Spinal cord (tissue), 10 donors: Measurements from ENCODE around the gene RBP3. TPM values are rescaled to one million over a fixed set of nuclear protein-coding genes. Genes with fewer than 3 reads are reported as not detected.

ENCODE experiments used
- DNase-seq, 6 donors: peaks; one replicate each; pipeline versions ENCODE4 v3.0.0 to v3.0.0-alpha.2; 2013 to 2015; ENCODE audit warnings: low spot score in 6 of 6, low read depth in 4 of 6
- H3K27ac ChIP-seq: one replicate; pipeline ENCODE4 v1.5.1; 2013; ENCODE audit warnings: low read depth, low read length, control low read depth
- H3K27me3 ChIP-seq: one replicate; pipeline ENCODE4 v1.6.1; 2013; ENCODE audit warnings: low read length; ENCODE audit not compliant: control insufficient read depth, insufficient read depth
- H3K36me3 ChIP-seq: one replicate; pipeline ENCODE4 v1.6.1; 2013; ENCODE audit warnings: low read length; ENCODE audit not compliant: control insufficient read depth, insufficient read depth
- H3K4me1 ChIP-seq: one replicate; pipeline ENCODE4 v1.6.1; 2013; ENCODE audit warnings: low read length; ENCODE audit not compliant: control insufficient read depth, insufficient read depth
- H3K4me3 ChIP-seq: one replicate; pipeline ENCODE4 v1.5.1; 2013; ENCODE audit warnings: low read depth, low read length, control low read depth
- H3K9me3 ChIP-seq: one replicate; pipeline ENCODE4 v1.6.1; 2013; ENCODE audit warnings: low read length; ENCODE audit not compliant: control insufficient read depth, insufficient read depth
- WGBS: methylation state at CpG from one replicate; pipeline ENCODE4 v1.1.5; 2013; ENCODE audit warnings: missing lambda C conversion rate; ENCODE audit not compliant: insufficient coverage; 5-methylcytosine and 5-hydroxymethylcytosine counted together
- polyA plus RNA-seq, 2 donors: library from polyadenylated mRNA; unstranded; fragments of 120-200 nt; gene quantifications; one replicate each; pipeline ENCODE4 v1.2.1, GENCODE V29; 2013; ENCODE audit not compliant: insufficient read length in 2 of 2
- total RNA-seq, 2 donors: library from RNA; depleted of rRNA in 1 of 2; stranded (reverse); fragments of 120-200 nt in 1 of 2; fragments of >200 nt in 1 of 2; gene quantifications; one replicate each; pipeline versions ENCODE4 v1.2.3 to v1.2.4, GENCODE V29; 2013 to 2014
- donor health status: healthy.

RBP3 gene
- total and polyA plus RNA-seq, 4 donors = 0.29 to 0.41 TPM; not detected in 2

- Histone ChIP-seq H3K9me3 (no peaks in the 10 kb centered on the region), H3K4me3 (no peak overlapping the region), H3K36me3 (no peaks in the 10 kb centered on the region), H3K27me3 (no peaks in the 10 kb centered on the region), H3K27ac (peak overlapping the region; percentile 66), H3K4me1 (peaks cover 14% of the 10 kb centered on the region)
- WGBS = 77% methylated on average over 7 of the region's 10 CpGs
- DNase-seq = no peak
Observed at GRCh38 chr10:47401874-47402640, 53.9 kb downstream of the RBP3 start.

GRCh38 chr10:47402641-47403301, 54.6 kb downstream of the RBP3 start:
- no peak overlapping the region for H3K4me3 ChIP-seq
- H3K4me1 ChIP-seq = peaks cover 14% of the 10 kb centered on the region
- peak in 1 of 6 donors; percentile 35 for DNase-seq
- no peaks in the 10 kb centered on the region for H3K27me3 ChIP-seq
- H3K27ac ChIP-seq = peak overlapping the region; percentile 66
- WGBS = 49% methylated on average over 4 of the region's 4 CpGs
- no peaks in the 10 kb centered on the region for H3K9me3 ChIP-seq
- no peaks in the 10 kb centered on the region for H3K36me3 ChIP-seq

DNA sequence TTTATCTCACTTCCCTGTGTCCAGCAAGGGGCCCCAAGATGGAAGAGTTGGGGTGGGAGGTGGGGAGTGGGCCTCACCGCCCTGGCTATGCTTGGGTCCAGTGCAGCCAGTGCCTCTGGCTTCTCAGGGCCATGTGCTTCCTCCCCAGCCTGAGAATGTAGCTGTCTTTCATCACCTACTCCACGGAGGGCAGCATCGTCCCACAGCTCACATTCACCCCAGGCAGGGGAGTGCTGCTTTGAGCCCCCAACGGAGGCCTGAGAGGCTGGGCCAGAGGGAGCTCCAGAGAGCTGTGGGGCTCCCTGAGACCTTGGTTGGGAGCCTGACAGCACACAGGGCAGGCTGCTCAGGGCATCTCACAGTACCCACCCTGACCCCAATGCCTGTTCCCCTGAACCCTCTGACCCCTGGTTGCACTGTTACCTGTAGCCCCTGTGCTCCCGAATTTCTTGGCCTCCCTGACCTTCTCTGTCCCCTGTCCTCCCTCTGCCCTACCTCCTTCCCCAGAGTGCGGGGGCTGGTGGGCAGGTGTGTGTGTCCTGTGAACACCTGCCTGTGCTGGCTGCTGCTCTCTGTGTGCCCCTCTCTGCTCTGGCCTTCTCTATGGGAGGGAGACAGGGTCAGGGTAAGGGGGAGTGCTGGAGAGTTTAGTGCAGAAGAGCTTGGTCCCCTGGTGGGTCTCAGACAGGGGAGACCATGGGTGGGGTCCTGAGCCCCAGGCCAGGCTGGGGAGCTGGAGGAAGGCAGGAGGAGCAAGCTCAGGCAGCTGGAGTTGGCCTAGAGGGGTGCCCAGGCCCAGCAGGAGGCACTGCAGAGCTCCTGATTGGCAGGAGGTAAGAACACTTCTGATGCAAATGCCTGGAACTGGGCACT, 55.5 kb downstream of the RBP3 start:
- no peaks in the 10 kb centered on the region for H3K27me3 ChIP-seq
- peak overlapping the region; percentile 16 for H3K27ac ChIP-seq
- no peaks in the 10 kb centered on the region for H3K36me3 ChIP-seq
- no peak overlapping the region for H3K4me3 ChIP-seq
- WGBS = 60% methylated on average over 5 of the region's 6 CpGs
- H3K9me3 ChIP-seq = no peaks in the 10 kb centered on the region
- peaks cover 14% of the 10 kb centered on the region for H3K4me1 ChIP-seq
- DNase-seq = no peak

DNA sequence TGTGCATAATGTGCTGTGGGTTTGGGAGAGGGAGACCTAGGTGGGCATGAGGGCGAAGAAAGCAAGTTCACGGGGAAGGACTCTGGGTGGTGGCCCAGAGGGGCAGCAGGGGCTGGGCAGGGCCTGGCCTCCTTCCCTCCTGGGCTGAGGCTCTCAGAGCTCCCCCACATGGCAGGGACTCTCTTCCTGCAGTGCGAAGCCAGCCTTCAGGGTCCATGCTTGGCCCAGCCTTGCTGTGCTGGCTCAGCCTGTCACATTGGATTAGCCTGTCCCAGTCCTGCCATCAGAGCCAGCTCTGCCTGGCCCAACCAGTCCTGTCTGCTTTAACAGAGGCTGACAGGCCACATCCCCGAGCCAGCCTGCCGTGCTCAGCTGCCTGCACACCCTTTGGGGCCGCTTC, 56.3 kb downstream of the RBP3 start:
- no peak overlapping the region for H3K27ac ChIP-seq
- no peaks in the 10 kb centered on the region for H3K9me3 ChIP-seq
- no peak overlapping the region for H3K4me3 ChIP-seq
- peaks cover 20% of the 10 kb centered on the region for H3K4me1 ChIP-seq
- WGBS = 80% methylated on average over 6 of the region's 6 CpGs
- no peak for DNase-seq
- no peaks in the 10 kb centered on the region for H3K36me3 ChIP-seq
- H3K27me3 ChIP-seq = no peaks in the 10 kb centered on the region

DNA sequence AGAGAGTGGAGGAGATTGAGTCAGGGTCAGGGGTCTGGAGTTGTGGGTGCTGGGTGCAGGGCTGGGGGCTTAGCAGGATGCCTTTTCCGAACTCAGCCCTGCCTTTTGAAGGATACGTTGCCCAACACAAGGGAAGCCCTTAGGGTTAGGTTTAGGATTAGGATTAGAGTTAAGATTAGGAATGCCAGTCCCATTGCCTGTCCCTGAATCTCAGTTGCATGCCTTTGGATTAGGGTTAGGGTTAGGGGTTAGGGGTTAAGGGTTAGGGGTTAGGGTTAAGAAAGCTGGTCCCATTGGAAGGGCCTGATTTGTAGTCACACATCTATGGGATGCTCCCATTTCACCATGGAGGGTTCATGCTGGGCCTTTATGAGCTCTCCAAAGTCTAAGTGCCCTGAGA, 56.8 kb downstream of the RBP3 start:
- DNase-seq = no peak
- Histone ChIP-seq H3K36me3 (no peaks in the 10 kb centered on the region), H3K4me3 (no peak overlapping the region), H3K9me3 (no peaks in the 10 kb centered on the region), H3K27ac (no peak overlapping the region), H3K4me1 (peaks cover 21% of the 10 kb centered on the region), H3K27me3 (no peaks in the 10 kb centered on the region)
- WGBS = 92% methylated on average over 2 of the region's 2 CpGs

GRCh38 chr10:47405857-47406547, 57.8 kb downstream of the RBP3 start:
- 96% methylated on average over 9 of the region's 11 CpGs for WGBS
- no peaks in the 10 kb centered on the region for H3K9me3 ChIP-seq
- H3K4me1 ChIP-seq = peaks cover 21% of the 10 kb centered on the region
- no peaks in the 10 kb centered on the region for H3K27me3 ChIP-seq
- no peak for DNase-seq
- no peak overlapping the region for H3K4me3 ChIP-seq
- no peaks in the 10 kb centered on the region for H3K36me3 ChIP-seq
- no peak overlapping the region for H3K27ac ChIP-seq

- WGBS = 92% methylated on average over 4 of the region's 4 CpGs
- no peak for DNase-seq
- peaks cover 21% of the 10 kb centered on the region for H3K4me1 ChIP-seq
Observed at GRCh38 chr10:47406548-47406869, 58.3 kb downstream of the RBP3 start.

DNA sequence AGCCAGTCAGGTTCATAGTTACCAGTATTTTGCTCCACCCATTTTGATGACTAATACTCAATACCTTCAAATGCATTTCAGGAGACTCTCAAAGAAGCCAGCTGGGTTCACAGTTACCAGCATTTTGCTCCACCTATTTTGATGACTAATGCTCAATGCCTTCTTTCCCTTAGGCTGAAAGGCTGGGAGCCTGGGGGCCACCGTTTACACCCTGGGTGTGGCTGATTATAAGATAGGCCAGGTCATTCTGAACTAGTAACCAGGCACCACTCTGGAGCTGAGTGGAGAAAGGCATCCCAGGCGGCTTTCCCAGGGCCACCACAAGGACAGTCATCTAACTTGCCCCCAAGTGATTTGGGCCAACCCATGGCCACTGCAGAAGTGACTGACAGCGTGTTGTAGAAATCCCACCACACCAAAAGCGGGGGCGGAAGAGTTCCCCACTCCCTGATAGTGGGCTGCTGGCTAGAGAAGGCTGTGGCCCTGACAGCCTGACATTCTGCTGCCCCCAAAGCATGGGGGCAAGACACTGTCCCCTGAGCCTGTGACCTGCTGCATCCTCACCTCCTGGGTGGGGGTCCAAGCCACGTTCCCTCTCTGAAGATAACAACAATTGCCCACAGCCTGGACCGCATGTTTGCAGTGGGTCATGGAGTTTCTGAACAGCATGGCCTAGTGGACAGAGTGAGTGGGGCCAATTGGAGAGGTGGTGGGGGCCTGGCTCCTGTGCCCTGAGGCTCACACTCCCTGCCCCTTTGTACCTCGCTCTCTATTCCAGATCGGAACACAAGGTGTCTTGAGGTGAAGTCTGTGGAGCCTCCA, 58.9 kb downstream of the RBP3 start:
- WGBS = 85% methylated on average over 7 of the region's 9 CpGs

More at GRCh38 chr10:47406548-47406869, 58.3 kb downstream of the RBP3 start:
- H3K36me3 ChIP-seq = no peaks in the 10 kb centered on the region
- no peaks in the 10 kb centered on the region for H3K27me3 ChIP-seq
- H3K4me3 ChIP-seq = no peak overlapping the region
- no peaks in the 10 kb centered on the region for H3K9me3 ChIP-seq
- H3K27ac ChIP-seq = no peak overlapping the region

More for the DNA sequence above, 58.9 kb downstream of the RBP3 start:
- DNase-seq = no peak
- H3K9me3 ChIP-seq = no peaks in the 10 kb centered on the region
- no peaks in the 10 kb centered on the region for H3K36me3 ChIP-seq
- H3K4me3 ChIP-seq = no peak overlapping the region
- H3K27me3 ChIP-seq = no peaks in the 10 kb centered on the region
- H3K4me1 ChIP-seq = peaks cover 21% of the 10 kb centered on the region
- no peak overlapping the region for H3K27ac ChIP-seq
